A549 (cell line): Measurements from ENCODE around the gene HIGD1B. TPM values are rescaled to one million over a fixed set of nuclear protein-coding genes. Genes with fewer than 3 reads are reported as not detected.
"Not testable (repeated sequence)": the region's sequence is repeated elsewhere in the genome, so short reads cannot be mapped to it uniquely, and the experiment has no call there.

Experiments
- ATAC-seq, 2 experiments: fragments of 200-7000 bp in 1 of 2; fragments of >200 bp in 1 of 2; cut with Nextera tagmentation in 1 of 2; cut with Tn5 transposase in 1 of 2; 3 replicates each; pipeline versions ENCODE4 v1.8.0 to v1.9.1; 2018 to 2020; ENCODE audit warnings: mild to moderate bottlenecking in 1 of 2, moderate library complexity in 1 of 2
- CTCF ChIA-PET: fragments of 300-600 bp; sonication (Branson Sonifier 250); formaldehyde crosslinking; extraction: SDS; loops from one replicate; lab custom pipeline; 2021; ENCODE audit warnings: antibody characterized with exemption, inconsistent platforms; lab: Yijun Ruan, JAX
- POLR2A ChIA-PET: fragments of 350-600 bp; formaldehyde crosslinking; extraction: SDS; loops from one replicate; lab custom pipeline; 2021; ENCODE audit warnings: antibody characterized with exemption, inconsistent platforms; lab: Yijun Ruan, JAX
- DNase-seq, 2 experiments: peaks; one replicate each; pipeline versions ENCODE4 v3.0.0 to v3.0.0-alpha.2; 2011 to 2016; ENCODE audit warnings: low read depth in 1 of 2, low spot score in 1 of 2
- FAIRE-seq: peaks from 2 replicates; lab custom pipeline; 2011; peaks lifted over from hg19 to GRCh38; lab: Jason Lieb, UNC
- H3K27ac ChIP-seq, 2 experiments: fragments of >200 bp; sonication (Bioruptor Twin); formaldehyde crosslinking; 3 replicates each; pipeline ENCODE4 v1.5.1; 2016 to 2017
- H3K4me1 ChIP-seq: fragments of >200 bp; sonication (Bioruptor Twin); formaldehyde crosslinking; 3 replicates; pipeline ENCODE4 v1.6.1; 2016
- H3K4me2 ChIP-seq: fragments of >200 bp; sonication (Bioruptor Twin); formaldehyde crosslinking; 3 replicates; pipeline ENCODE4 v1.6.1; 2016
- H3K4me3 ChIP-seq: fragments of >200 bp; sonication (Bioruptor Twin); formaldehyde crosslinking; 3 replicates; pipeline ENCODE4 v1.5.1; 2016
- H3K9me3 ChIP-seq: fragments of >200 bp; sonication (Bioruptor Twin); formaldehyde crosslinking; 3 replicates; pipeline ENCODE4 v1.6.1; 2016
- BCL3 ChIP-seq: fragments of >200 bp; sonication (Bioruptor Twin); formaldehyde crosslinking; IDR thresholded peaks from 3 replicates; pipeline ENCODE4 v1.6.1; 2016
- CEBPB ChIP-seq, 2 experiments: fragments of >200 bp in 1 of 2; sonication (Bioruptor Twin) in 1 of 2; formaldehyde crosslinking in 1 of 2; IDR thresholded peaks; 2 replicates each; pipeline ENCODE4 v1.6.1; 2012 to 2016
- CHD2 ChIP-seq: fragments of 150-350 bp; IDR thresholded peaks from 2 replicates; pipeline ENCODE4 v1.6.1; 2014; ENCODE audit warnings: low read length; ENCODE audit not compliant: partially characterized antibody
- CHD4 ChIP-seq: fragments of 200-600 bp; sonication (generic); IDR thresholded peaks from 2 replicates; pipeline ENCODE4 v1.6.1; 2016; ENCODE audit warnings: antibody characterized with exemption, mild to moderate bottlenecking, borderline replicate concordance
- E2F6 ChIP-seq: IDR thresholded peaks from 2 replicates; pipeline ENCODE4 v1.6.1; 2012; ENCODE audit warnings: low read depth, borderline replicate concordance
- EP300 ChIP-seq, 2 experiments: fragments of >200 bp; sonication (Bioruptor Twin); formaldehyde crosslinking; IDR thresholded peaks; 2 replicates in 1 of 2; 3 replicates in 1 of 2; pipeline ENCODE4 v1.6.1; 2016 to 2017
- HMGXB4 ChIP-seq: fragments of 250-450 bp; sonication (Bioruptor Pico); IDR thresholded peaks from 2 replicates; pipeline ENCODE4 v1.5.0; 2021; ENCODE audit warnings: mild to moderate bottlenecking, moderate library complexity, borderline replicate concordance
- HOXA7 ChIP-seq: fragments of 250-450 bp; sonication (Bioruptor Pico); IDR thresholded peaks from 2 replicates; pipeline ENCODE4 v1.5.0; 2020; ENCODE audit warnings: mild to moderate bottlenecking, moderate library complexity
- HOXB5 ChIP-seq: fragments of 250-450 bp; sonication (Bioruptor Pico); IDR thresholded peaks from 2 replicates; pipeline ENCODE4 v1.5.0; 2020; ENCODE audit warnings: mild to moderate bottlenecking, moderate library complexity
- JUN ChIP-seq, 2 experiments: fragments of >200 bp; sonication (Bioruptor Twin); formaldehyde crosslinking; IDR thresholded peaks; 2 replicates in 1 of 2; 3 replicates in 1 of 2; pipeline ENCODE4 v1.6.1; 2016 to 2017
- KDM5A ChIP-seq: fragments of 200-600 bp; sonication (generic); IDR thresholded peaks from 2 replicates; pipeline ENCODE4 v1.6.1; 2016; ENCODE audit warnings: antibody characterized with exemption, mild to moderate bottlenecking
- MAFK ChIP-seq: fragments of 450-650 bp; IDR thresholded peaks from 2 replicates; pipeline ENCODE4 v1.6.1; 2014; ENCODE audit not compliant: partially characterized antibody
- MAX ChIP-seq: IDR thresholded peaks from 2 replicates; pipeline ENCODE4 v1.6.1; 2012
- MAZ ChIP-seq: fragments of 150-350 bp; IDR thresholded peaks from 2 replicates; pipeline ENCODE4 v1.6.1; 2014; ENCODE audit warnings: antibody characterized with exemption, low read depth, low read length, borderline replicate concordance
- NFE2L2 ChIP-seq: fragments of 150-350 bp; conservative IDR thresholded peaks from 2 replicates; pipeline ENCODE4 v1.6.1; 2014; ENCODE audit warnings: low read length
- NPAS2 ChIP-seq: fragments of 250-450 bp; sonication (Bioruptor Pico); IDR thresholded peaks from 2 replicates; pipeline ENCODE4 v1.8.0; 2022; ENCODE audit warnings: mild to moderate bottlenecking, moderate library complexity, borderline replicate concordance
- POLR2AphosphoS2 ChIP-seq: conservative IDR thresholded peaks from 2 replicates; pipeline ENCODE4 v1.6.1; 2012; ENCODE audit warnings: low read length, improper control_type of control experiment, inconsistent platforms
- RAD21 ChIP-seq, 2 experiments: fragments of >200 bp in 1 of 2; sonication (Bioruptor Twin) in 1 of 2; formaldehyde crosslinking in 1 of 2; IDR thresholded peaks in 1 of 2; conservative IDR thresholded peaks in 1 of 2; 2 replicates in 1 of 2; 3 replicates in 1 of 2; pipeline ENCODE4 v1.6.1; 2012 to 2018; ENCODE audit warnings: inconsistent platforms in 1 of 2
- RNF2 ChIP-seq: fragments of 200-600 bp; sonication (generic); IDR thresholded peaks from 2 replicates; pipeline ENCODE4 v1.6.1; 2016; ENCODE audit warnings: low read depth, mild to moderate bottlenecking, antibody characterized with exemption, moderate library complexity, borderline replicate concordance
- SMC3 ChIP-seq: fragments of >200 bp; sonication (Bioruptor Twin); formaldehyde crosslinking; IDR thresholded peaks from 3 replicates; pipeline ENCODE4 v1.6.1; 2018; ENCODE audit warnings: inconsistent platforms
- TP53 ChIP-seq: fragments of 250-450 bp; sonication (Bioruptor Pico); IDR thresholded peaks from 2 replicates; pipeline ENCODE4 v1.5.0; 2021; ENCODE audit warnings: mild to moderate bottlenecking, moderate library complexity
- USF2 ChIP-seq: fragments of 450-650 bp; IDR thresholded peaks from 2 replicates; pipeline ENCODE4 v1.6.1; 2014; ENCODE audit warnings: antibody characterized with exemption
- ZFP36 ChIP-seq: fragments of 450-650 bp; IDR thresholded peaks from 2 replicates; pipeline ENCODE4 v1.6.1; 2014; ENCODE audit warnings: borderline replicate concordance; ENCODE audit not compliant: partially characterized antibody
- ZNF302 ChIP-seq: fragments of 250-450 bp; sonication (Bioruptor Pico); IDR thresholded peaks from 2 replicates; pipeline ENCODE4 v1.9.0; 2021; ENCODE audit warnings: inconsistent platforms, mild to moderate bottlenecking, moderate library complexity
- ZSCAN20 ChIP-seq: fragments of 250-450 bp; sonication (Bioruptor Pico); IDR thresholded peaks from 2 replicates; pipeline ENCODE4 v1.8.0; 2022; ENCODE audit warnings: mild to moderate bottlenecking, moderate library complexity
- WGBS: methylation state at CpG from one replicate; pipeline ENCODE4 v1.1.6; 2017; ENCODE audit errors: missing lambda C conversion rate; 5-methylcytosine and 5-hydroxymethylcytosine counted together
- polyA plus RNA-seq, 4 experiments: library from polyadenylated mRNA; depleted of rRNA in 3 of 4; stranded (reverse); fragments of >200 nt; fragmentation: RNase III in 1 of 4; extraction: RNeasy Plus Mini Kit Qiagen cat#74134 plus additional on column Dnase treatment in 1 of 4; gene quantifications; 2 replicates in 3 of 4; 3 replicates in 1 of 4; pipeline ENCODE4 v1.2.3, GENCODE V29; 2011 to 2017

The HIGD1B gene
- polyA plus RNA-seq, 2 of the 4 experiments (the other 2 are of a cell fraction): not detected

- Histone ChIP-seq H3K9me3 (no peaks in the 10 kb centered on the region), H3K4me3 (no peak overlapping the region), H3K27ac (no peak overlapping the region), H3K4me1 (peaks cover 8% of the 10 kb centered on the region; the same call in 2 of the 3 replicates), H3K4me2 (0 out of 3 replicates have a peak overlapping the region, but pooled peaks have one; percentile 2)
- CTCF ChIA-PET: interaction anchor here (0.8 to 8.5 kb wide), 4 partner anchors 9 to 58 kb away, joined by 3 to 98 read pairs (median 15); no protein-coding TSS in a partner anchor
- no peak for FAIRE-seq
- POLR2A ChIA-PET: no interaction called here
- TF ChIP-seq BCL3 (no peak), HMGXB4 (no peak), EP300 (IDR thresholded peaks at IDR 0.05) (no peak), NPAS2 (CRISPR knock-in tag) (no peak), HOXB5 (no peak), ZFP36 (no peak), RAD21 (conservative IDR thresholded peaks at IDR 0.05 in 1 of 2, IDR thresholded peaks at IDR 0.05 in 1 of 2) (no peak), RNF2 (no peak)
- ATAC-seq: no peak
- no peak for DNase-seq
- WGBS: 80% methylated on average over 3 of the region's 3 CpGs
Measured at GRCh38 chr17:44807817-44808155, 39.9 kb upstream of the HIGD1B start.

GRCh38 chr17:44808156-44808555, 39.5 kb upstream of the HIGD1B start:
- no peak overlapping the region for H3K4me3 ChIP-seq
- H3K4me2 ChIP-seq: no peak overlapping the region

GRCh38 chr17:44808656-44809388, 38.9 kb upstream of the HIGD1B start:
- POLR2A ChIA-PET: not testable (repeated sequence)
- CTCF ChIA-PET: interaction anchor here (0.6 to 8.5 kb wide), 4 partner anchors 32 to 69 kb away, joined by 3 to 98 read pairs (median 16); no protein-coding TSS in a partner anchor

More at GRCh38 chr17:44808156-44808555, 39.5 kb upstream of the HIGD1B start:
- WGBS: 87% methylated on average over 4 of the region's 4 CpGs
- Histone ChIP-seq H3K27ac (no peak overlapping the region), H3K9me3 (no peaks in the 10 kb centered on the region), H3K4me1 (peaks cover 8% of the 10 kb centered on the region; the same call in 2 of the 3 replicates)
- CTCF ChIA-PET: interaction anchor here (0.6 to 8.5 kb wide), 4 partner anchors 8 to 58 kb away, joined by 5 to 98 read pairs (median 16); no protein-coding TSS in a partner anchor
- no peak for DNase-seq
- POLR2A ChIA-PET: no interaction called here
- FAIRE-seq: no peak
- ATAC-seq: no peak
- TF ChIP-seq SMC3 (no peak), USF2 (no peak), ZSCAN20 (no peak), MAX (no peak), ZNF302 (CRISPR knock-in tag) (no peak), E2F6 (no peak), CHD4 (no peak), MAZ (no peak), NFE2L2 (no peak), CHD2 (no peak), MAFK (no peak), POLR2AphosphoS2 (no peak), TP53 (CRISPR knock-in tag) (no peak), HMGXB4 (no peak), JUN (IDR thresholded peaks at IDR 0.05) (no peak), KDM5A (no peak), RAD21 (conservative IDR thresholded peaks at IDR 0.05 in 1 of 2, IDR thresholded peaks at IDR 0.05 in 1 of 2) (no peak), HOXA7 (no peak), CEBPB (IDR thresholded peaks at IDR 0.05) (no peak)

More at GRCh38 chr17:44808656-44809388, 38.9 kb upstream of the HIGD1B start:
- not testable (repeated sequence) for ATAC-seq, H3K27ac ChIP-seq, H3K9me3 ChIP-seq, H3K4me3 ChIP-seq, DNase-seq, FAIRE-seq, H3K4me2 ChIP-seq
- 91% methylated on average over 9 of the region's 9 CpGs for WGBS
- peaks cover 15% of the 10 kb centered on the region for H3K4me1 ChIP-seq
